ENCODE results near the gene GPR17. TPM values are rescaled to one million over a fixed set of nuclear protein-coding genes. Genes with fewer than 3 reads are reported as not detected.

GPR17 gene
- total and polyA plus RNA-seq, 4 donors, result 0.03 to 0.14 (median 0.07) TPM; not detected in 1

- no peaks in the 10 kb centered on the region for H3K9me3 ChIP-seq (ENCODE audit: control insufficient read depth in 4 of 4, low read length in 3 of 4)
- no peak overlapping the region for H3K9ac ChIP-seq (ENCODE audit: low read depth in 1 of 2, low read length in 2 of 2)
- H3K27me3 ChIP-seq (ENCODE audit: control insufficient read depth in 4 of 4, insufficient read depth in 4 of 4, low read length in 3 of 4), result no peaks in the 10 kb centered on the region
- 93% methylated on average over 15 of the region's 15 CpGs for WGBS
- no peak for DNase-seq (ENCODE audit: low spot score)
- no peak for TF ChIP-seq HNF4G (IDR thresholded peaks at IDR 0.05)
- no peak for TF ChIP-seq JUND (IDR thresholded peaks at IDR 0.05)
- no peak for TF ChIP-seq HNF4A (conservative IDR thresholded peaks at IDR 0.05)
- no peak for TF ChIP-seq SP1 (IDR thresholded peaks at IDR 0.05)
- TF ChIP-seq ATF3 (IDR thresholded peaks at IDR 0.05), result no peak
- no peak for TF ChIP-seq REST (IDR thresholded peaks at IDR 0.05)
- TF ChIP-seq FOXA2 (IDR thresholded peaks at IDR 0.05), result no peak
- no peak for TF ChIP-seq MAX (IDR thresholded peaks at IDR 0.05)
- no peak for TF ChIP-seq NR2F2 (IDR thresholded peaks at IDR 0.05)
- TF ChIP-seq FOXA1 (IDR thresholded peaks at IDR 0.05), result no peak
- no peak for TF ChIP-seq CTCF (IDR thresholded peaks at IDR 0.05; ENCODE audit: low read depth, low read length, missing input control)
- no peak for TF ChIP-seq TAF1 (conservative IDR thresholded peaks at IDR 0.05)
- TF ChIP-seq GABPA (IDR thresholded peaks at IDR 0.05 in 1 of 2, conservative IDR thresholded peaks at IDR 0.05 in 1 of 2), result no peak
- no peak overlapping the region for H3K4me3 ChIP-seq (ENCODE audit: low read depth in 1 of 3, low read length in 3 of 3)
- H3K4me1 ChIP-seq (ENCODE audit: control insufficient read depth in 4 of 4, insufficient read depth in 4 of 4, low read length in 3 of 4), result peaks cover under 1 to 9% (median 4%) of the 10 kb centered on the region in 4 donors
- H3K36me3 ChIP-seq (ENCODE audit: control insufficient read depth in 4 of 4, insufficient read depth in 3 of 4, low read depth in 1 of 4, low read length in 3 of 4), result peaks cover 0 to 14% (median 1%) of the 10 kb centered on the region in 4 donors
- no peak overlapping the region for H3K27ac ChIP-seq (ENCODE audit: low read depth in 1 of 2, low read length in 2 of 2)
These were observed 10.7 kb downstream of the GPR17 start for GRCh38 chr2:127656569-127657231.

GRCh38 chr2:127657232-127657595, 11.3 kb downstream of the GPR17 start:
- peaks cover 6 to 15% (median 9%) of the 10 kb centered on the region in 4 donors for H3K4me1 ChIP-seq (ENCODE audit: control insufficient read depth in 4 of 4, insufficient read depth in 4 of 4, low read length in 3 of 4)
- no peak overlapping the region for H3K27ac ChIP-seq (ENCODE audit: low read depth in 1 of 2, low read length in 2 of 2)
- WGBS, result 97% methylated on average over 17 of the region's 17 CpGs
- H3K9ac ChIP-seq (ENCODE audit: low read depth in 1 of 2, low read length in 2 of 2), result no peak overlapping the region
- DNase-seq (ENCODE audit: low spot score), result no peak
- no peak overlapping the region for H3K4me3 ChIP-seq (ENCODE audit: low read depth in 1 of 3, low read length in 3 of 3)
- no peaks in the 10 kb centered on the region for H3K27me3 ChIP-seq (ENCODE audit: control insufficient read depth in 4 of 4, insufficient read depth in 4 of 4, low read length in 3 of 4)
- H3K9me3 ChIP-seq (ENCODE audit: control insufficient read depth in 4 of 4, low read length in 3 of 4), result no peaks in the 10 kb centered on the region
- TF ChIP-seq FOXA1 (IDR thresholded peaks at IDR 0.05) (no peak), FOXA2 (IDR thresholded peaks at IDR 0.05) (no peak), CTCF (IDR thresholded peaks at IDR 0.05; ENCODE audit: low read depth, low read length, missing input control) (no peak), SP1 (IDR thresholded peaks at IDR 0.05) (no peak)
- H3K36me3 ChIP-seq (ENCODE audit: control insufficient read depth in 4 of 4, insufficient read depth in 3 of 4, low read depth in 1 of 4, low read length in 3 of 4), result peaks cover 0 to 14% (median 1%) of the 10 kb centered on the region in 4 donors

Data from liver (tissue), 9 donors.